K562 (cell line): ENCODE results near the gene IDH3G. TPM values are rescaled to one million over a fixed set of nuclear protein-coding genes. Genes with fewer than 3 reads are reported as not detected.
A peak's percentile ranks its signal among the peaks of the same experiment; 100 is the strongest.

ENCODE experiments used
- CEBPG ChIP-seq, 3 experiments: fragments of 200-800 bp in 1 of 3; sonication (Bioruptor generic) in 1 of 3; sonication (generic) in 1 of 3; formaldehyde crosslinking in 1 of 3; IDR thresholded peaks in 2 of 3; conservative IDR thresholded peaks in 1 of 3; 2 replicates each; pipeline versions ENCODE4 v1.6.1 to v1.8.0; 2016 to 2022; ENCODE audit warnings: missing compliant biosample characterization in 2 of 3, missing genetic modification characterization in 2 of 3, mild to moderate bottlenecking in 1 of 3, missing genetic modification reagents in 1 of 3
- EZH2 ChIP-seq: IDR thresholded peaks from 2 replicates; pipeline ENCODE4 v1.6.1; 2012; ENCODE audit warnings: low read depth, mild to moderate bottlenecking, inconsistent platforms, low read length, borderline replicate concordance
- FOSL1 ChIP-seq: fragments of 200-800 bp; sonication (Bioruptor generic); conservative IDR thresholded peaks from 2 replicates; pipeline ENCODE4 v1.6.1; 2016; ENCODE audit warnings: missing genetic modification characterization, missing compliant biosample characterization
- FOXJ3 ChIP-seq: sonication (generic); formaldehyde crosslinking; IDR thresholded peaks from 2 replicates; pipeline ENCODE4 v1.4.0; 2020; ENCODE audit warnings: mild to moderate bottlenecking, missing genetic modification reagents
- GTF3C2 ChIP-seq: IDR thresholded peaks from 3 replicates; pipeline ENCODE4 v1.6.1; 2011; ENCODE audit warnings: borderline replicate concordance, mild to moderate bottlenecking, moderate library complexity; ENCODE audit not compliant: insufficient read length; ENCODE audit errors: extremely low read depth
- JUN ChIP-seq, 2 experiments: sonication (generic) in 1 of 2; formaldehyde crosslinking in 1 of 2; IDR thresholded peaks; 2 replicates each; pipeline versions ENCODE4 v1.6.1 to v1.8.0; 2012 to 2022; ENCODE audit warnings: borderline replicate concordance in 2 of 2, mild to moderate bottlenecking in 2 of 2, improper control_type of control experiment in 1 of 2, low read depth in 1 of 2, low read length in 1 of 2, missing genetic modification reagents in 1 of 2
- JUND ChIP-seq, 2 experiments: IDR thresholded peaks; 2 replicates in 1 of 2; 3 replicates in 1 of 2; pipeline ENCODE4 v1.6.1; 2011; ENCODE audit warnings: borderline replicate concordance in 2 of 2, low read depth in 2 of 2, low read length in 2 of 2, improper control_type of control experiment in 1 of 2, missing biosample characterization in 1 of 2, missing genetic modification characterization in 1 of 2, missing genetic modification reagents in 1 of 2
- KAT2B ChIP-seq: IDR thresholded peaks from one replicate; pipeline ENCODE4 v1.6.1; 2012; ENCODE audit warnings: low read depth, mild to moderate bottlenecking, control low read depth, inconsistent platforms, low read length, moderate library complexity
- RAD21 ChIP-seq, 2 experiments: fragments of 250-450 bp in 1 of 2; fragments of 450-650 bp in 1 of 2; sonication (Bioruptor Pico) in 1 of 2; formaldehyde crosslinking in 1 of 2; IDR thresholded peaks in 1 of 2; conservative IDR thresholded peaks in 1 of 2; 2 replicates each; pipeline versions ENCODE4 v1.4.0 to v1.8.0; 2020 to 2022; ENCODE audit warnings: mild to moderate bottlenecking in 2 of 2, moderate library complexity in 1 of 2
- RCOR1 ChIP-seq, 2 experiments: IDR thresholded peaks; 2 replicates each; pipeline ENCODE4 v1.6.1; 2012; ENCODE audit warnings: low read depth in 2 of 2, low read length in 2 of 2, borderline replicate concordance in 1 of 2, improper control_type of control experiment in 1 of 2
- SRSF3 ChIP-seq: fragments of 200-400 bp; formaldehyde crosslinking; IDR thresholded peaks from 2 replicates; pipeline ENCODE4 v1.6.1; 2016; ENCODE audit warnings: mild to moderate bottlenecking, low read length, moderate library complexity; ENCODE audit not compliant: insufficient read depth
- TRIM25 ChIP-seq: fragments of 450-650 bp; IDR thresholded peaks from 2 replicates; pipeline ENCODE4 v1.7.0; 2016; ENCODE audit warnings: borderline replicate concordance
- ZNF408 ChIP-seq: fragments of 250-450 bp; sonication (Bioruptor Pico); IDR thresholded peaks from 2 replicates; pipeline ENCODE4 v1.4.0; 2020; ENCODE audit warnings: low read depth, mild to moderate bottlenecking, moderate library complexity
- ZNF507 ChIP-seq: conservative IDR thresholded peaks from 2 replicates; pipeline ENCODE4 v1.6.1; 2017; ENCODE audit warnings: missing genetic modification characterization, missing compliant biosample characterization
- ZNF717 ChIP-seq: fragments of 250-450 bp; sonication (Bioruptor Pico); IDR thresholded peaks from 2 replicates; pipeline ENCODE4 v1.5.0; 2021
- polyA plus RNA-seq, 8 experiments: library from polyadenylated mRNA; depleted of rRNA in 4 of 8; stranded (reverse) in 5 of 8; unstranded in 3 of 8; fragments of >200 nt; fragmentation: Nextera tagmentation in 2 of 8; fragmentation: Illumina TruSeq in 1 of 8; extraction: Ambion mirVana in 2 of 8; extraction: Trizol in 1 of 8; gene quantifications; 2 replicates each; pipeline versions ENCODE4 v1.2.1 to v1.2.3, GENCODE V29; 2011 to 2014; ENCODE audit warnings: inconsistent platforms in 1 of 8, missing spikeins in 1 of 8
- total RNA-seq, 7 experiments: library from RNA; depleted of rRNA in 6 of 7; stranded (reverse); fragments of >200 nt in 6 of 7; fragmentation: Illumina TruSeq in 2 of 7; extraction: Trizol in 2 of 7; gene quantifications; 2 replicates each; pipeline versions ENCODE4 v1.2.1 to v1.2.3, GENCODE V29; 2011 to 2021; ENCODE audit warnings: low replicate concordance in 1 of 7

IDH3G gene
- total and polyA plus RNA-seq, 9 of the 15 experiments (the other 6 are each of a cell fraction or from before 2014, with no cell fraction given) = 24.3 to 72.5 (median 37.9) TPM

- 0 out of 2 replicates have a peak, but pooled peaks have one; percentile 31 for TF ChIP-seq JUN (IDR thresholded peaks at IDR 0.05; ENCODE audit: borderline replicate concordance, low read depth, low read length)
- no peak for TF ChIP-seq JUN (CRISPR knock-in tag; IDR thresholded peaks at IDR 0.05; ENCODE audit: borderline replicate concordance)
- no peak for TF ChIP-seq KAT2B
- no peak; the same call in 1 of the 2 replicates for TF ChIP-seq FOSL1 (tag)
- no peak for TF ChIP-seq TRIM25
- peak in 1 of 2 experiments; percentile 48; a peak in 1 of 4 replicates for TF ChIP-seq RCOR1 (IDR thresholded peaks at IDR 0.05; ENCODE audit: borderline replicate concordance in 1 of 2, low read depth in 2 of 2, low read length in 2 of 2)
- no peak for TF ChIP-seq CEBPG (CRISPR knock-in tag; IDR thresholded peaks at IDR 0.05)
- TF ChIP-seq CEBPG (tag; conservative IDR thresholded peaks at IDR 0.05 in 1 of 2, IDR thresholded peaks at IDR 0.05 in 1 of 2) = no peak
- peak; percentile 72 for TF ChIP-seq JUND (IDR thresholded peaks at IDR 0.05; ENCODE audit: borderline replicate concordance, low read depth, low read length)
- no peak for TF ChIP-seq JUND (tag; IDR thresholded peaks at IDR 0.05; ENCODE audit: borderline replicate concordance, low read depth, low read length)
- TF ChIP-seq EZH2 = no peak
- TF ChIP-seq ZNF717 (CRISPR knock-in tag) = no peak
- TF ChIP-seq FOXJ3 (CRISPR knock-in tag) = no peak
- 0 out of 4 replicates have a peak, but pooled peaks of 1 of the 2 experiments have one; percentile 8 for TF ChIP-seq RAD21 (CRISPR knock-in tag; conservative IDR thresholded peaks at IDR 0.05 in 1 of 2, IDR thresholded peaks at IDR 0.05 in 1 of 2)
- no peak for TF ChIP-seq SRSF3
- no peak for TF ChIP-seq ZNF408 (CRISPR knock-in tag)
- TF ChIP-seq ZNF507 = no peak
- no peak for TF ChIP-seq GTF3C2
These were observed at the start of gene IDH3G, which contains the start of gene SSR4 (continued) for GRCh38 chrX:153794018-153794896.
